Psoas muscle (tissue), 8 donors: ENCODE measurements around the gene RTRAF. TPM values are rescaled to one million over a fixed set of nuclear protein-coding genes. Genes with fewer than 3 reads are reported as not detected.

Experiments used
- ATAC-seq, 4 donors: fragments of 200-7000 bp; cut with Tn5 transposase; one replicate each; pipeline ENCODE4 v1.9.1; 2020; ENCODE audit warnings: moderate library complexity in 3 of 4, mild to moderate bottlenecking in 2 of 4
- DNase-seq, 2 donors: peaks; one replicate each; pipeline ENCODE4 v3.0.0-alpha.2; 2020
- H3K27ac ChIP-seq: fragments of 200-600 bp; one replicate; pipeline ENCODE4 v1.8.0; 2022
- H3K27me3 ChIP-seq, 3 donors: fragments of 200-600 bp in 1 of 3; one replicate each; pipeline versions ENCODE4 v1.6.1 to v1.8.0; 2013 to 2022; ENCODE audit warnings: low read length in 2 of 3, mild to moderate bottlenecking in 2 of 3, moderate library complexity in 1 of 3; ENCODE audit not compliant: insufficient read depth in 3 of 3
- H3K36me3 ChIP-seq, 2 donors: fragments of 200-600 bp in 1 of 2; one replicate each; pipeline versions ENCODE4 v1.6.1 to v1.8.0; 2013 to 2022; ENCODE audit warnings: low read depth in 1 of 2, mild to moderate bottlenecking in 1 of 2, moderate library complexity in 1 of 2; ENCODE audit not compliant: insufficient read depth in 1 of 2
- H3K4me1 ChIP-seq: fragments of 200-600 bp; one replicate; pipeline ENCODE4 v1.8.0; 2022
- H3K4me3 ChIP-seq: fragments of 200-600 bp; one replicate; pipeline ENCODE4 v1.8.0; 2022; ENCODE audit warnings: mild to moderate bottlenecking
- H3K9me3 ChIP-seq: fragments of 200-600 bp; one replicate; pipeline ENCODE4 v1.8.0; 2022
- WGBS, 3 donors: extraction: QIAGEN DNeasy Blood & Tissue Kit; methylation state at CpG; one replicate each; pipeline versions ENCODE4 v1.1.6 to v1.1.7; 2013; 5-methylcytosine and 5-hydroxymethylcytosine counted together
- intact Hi-C, 2 donors: fragments of 100-400 bp; cut with DNase I; formaldehyde crosslinking; loops; one replicate each; pipeline versions ENCODE4 v1.11.0 to v1.14.2; 2022
- polyA plus RNA-seq, 3 donors: library from polyadenylated mRNA; stranded (reverse); fragments of 200-250 nt; gene quantifications; one replicate each; pipeline ENCODE4 v1.2.3, GENCODE V29; 2013
- total RNA-seq, 4 donors: library from RNA; stranded (reverse); fragmentation: NEBNext Ultra II Directional in 2 of 4; extraction: Animal tissue kit (Norgen Biotek cat#: 25700) in 2 of 4; gene quantifications; one replicate each; pipeline versions ENCODE4 v1.2.1 to v1.2.4, GENCODE V29; 2021 to 2023
- TF ChIP-seq, protein P1 (sequence below): fragments of 200-600 bp; IDR thresholded peaks from one replicate; pipeline ENCODE4 v1.8.0; 2022; ENCODE audit warnings: antibody characterized with exemption
- donor health status: healthy with polysubstance abuse.
- donor health status: DM: no; HTN: no; CAD: no; lungs with moderate emphysema.
- donor health status: Bipolar disorder and iron deficiency.
- donor health status: healthy.
- donor health status: DM: yes; HTN: yes; CAD: no.
- donor health status: DM: no; HTN: no; CAD: no.
- donor health status: DM: no; HTN: no; CAD: no.
- donor health status: DM: yes; HTN: yes; CAD: no.

The RTRAF gene
- total and polyA plus RNA-seq, 7 donors = 110 to 174 (median 153) TPM

DNA sequence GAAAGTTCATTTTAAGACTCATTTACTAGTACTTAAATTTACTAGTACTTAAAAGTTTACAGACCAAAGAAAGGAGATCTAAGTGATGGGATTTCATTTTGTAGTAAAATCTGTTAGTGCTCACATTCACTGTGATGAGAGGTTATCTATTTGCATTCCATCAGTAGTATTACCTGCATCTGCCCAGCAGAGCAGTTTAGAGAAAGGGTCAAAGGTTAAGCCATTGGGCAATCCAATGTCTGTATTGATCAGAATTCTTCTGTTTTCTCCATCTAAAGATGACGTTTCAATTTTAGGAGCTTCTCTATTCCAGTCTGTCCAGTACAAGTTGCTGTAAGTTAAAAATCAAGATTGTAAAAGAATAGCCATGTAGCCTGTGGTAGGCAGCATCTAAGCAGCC lies 18.3 kb downstream of the RTRAF start:
- intact Hi-C loops = no loop called here
- no peak for DNase-seq
- Histone ChIP-seq H3K27ac (no peak overlapping the region), H3K36me3 (peaks cover 20 to 92% of the 10 kb centered on the region in 2 donors), H3K4me3 (no peak overlapping the region), H3K9me3 (no peaks in the 10 kb centered on the region), H3K4me1 (no peaks in the 10 kb centered on the region), H3K27me3 (no peaks in the 10 kb centered on the region)
- TF ChIP-seq, protein P1, sequence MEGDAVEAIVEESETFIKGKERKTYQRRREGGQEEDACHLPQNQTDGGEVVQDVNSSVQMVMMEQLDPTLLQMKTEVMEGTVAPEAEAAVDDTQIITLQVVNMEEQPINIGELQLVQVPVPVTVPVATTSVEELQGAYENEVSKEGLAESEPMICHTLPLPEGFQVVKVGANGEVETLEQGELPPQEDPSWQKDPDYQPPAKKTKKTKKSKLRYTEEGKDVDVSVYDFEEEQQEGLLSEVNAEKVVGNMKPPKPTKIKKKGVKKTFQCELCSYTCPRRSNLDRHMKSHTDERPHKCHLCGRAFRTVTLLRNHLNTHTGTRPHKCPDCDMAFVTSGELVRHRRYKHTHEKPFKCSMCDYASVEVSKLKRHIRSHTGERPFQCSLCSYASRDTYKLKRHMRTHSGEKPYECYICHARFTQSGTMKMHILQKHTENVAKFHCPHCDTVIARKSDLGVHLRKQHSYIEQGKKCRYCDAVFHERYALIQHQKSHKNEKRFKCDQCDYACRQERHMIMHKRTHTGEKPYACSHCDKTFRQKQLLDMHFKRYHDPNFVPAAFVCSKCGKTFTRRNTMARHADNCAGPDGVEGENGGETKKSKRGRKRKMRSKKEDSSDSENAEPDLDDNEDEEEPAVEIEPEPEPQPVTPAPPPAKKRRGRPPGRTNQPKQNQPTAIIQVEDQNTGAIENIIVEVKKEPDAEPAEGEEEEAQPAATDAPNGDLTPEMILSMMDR = no peak
- WGBS, 3 donors = 85 to 97% (median 88%) methylated on average over 1 of the region's 1 CpG
- ATAC-seq = no peak

DNA sequence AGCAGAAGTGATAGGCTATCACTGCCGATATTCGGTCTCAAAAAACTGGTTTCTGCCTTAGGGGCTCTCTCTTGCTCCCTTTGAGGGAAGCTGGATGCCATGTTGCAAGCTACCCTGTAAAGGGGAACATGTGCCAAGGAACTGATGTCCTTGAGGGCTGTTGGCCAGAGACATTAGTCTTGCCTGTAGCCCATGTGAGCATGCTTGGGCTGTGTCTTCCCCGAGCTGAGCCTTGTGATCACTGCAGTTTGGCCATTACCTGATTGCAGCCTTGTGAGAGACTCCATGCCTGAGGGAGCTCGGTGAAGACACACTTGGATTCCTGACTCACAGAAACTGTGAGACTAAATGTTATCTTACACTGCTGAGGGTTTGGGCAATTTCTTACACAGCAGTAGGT lies 18.8 kb downstream of the RTRAF start:
- intact Hi-C loops = no loop called here
- Histone ChIP-seq H3K27me3 (no peaks in the 10 kb centered on the region), H3K36me3 (peaks cover 20 to 87% of the 10 kb centered on the region in 2 donors), H3K27ac (no peak overlapping the region), H3K9me3 (no peaks in the 10 kb centered on the region), H3K4me1 (no peaks in the 10 kb centered on the region), H3K4me3 (no peak overlapping the region)
- WGBS, 3 donors = 91 to 95% (median 91%) methylated on average over 4 of the region's 4 CpGs
- DNase-seq (no peak), ATAC-seq (no peak)
- TF ChIP-seq, protein P1 = no peak

DNA sequence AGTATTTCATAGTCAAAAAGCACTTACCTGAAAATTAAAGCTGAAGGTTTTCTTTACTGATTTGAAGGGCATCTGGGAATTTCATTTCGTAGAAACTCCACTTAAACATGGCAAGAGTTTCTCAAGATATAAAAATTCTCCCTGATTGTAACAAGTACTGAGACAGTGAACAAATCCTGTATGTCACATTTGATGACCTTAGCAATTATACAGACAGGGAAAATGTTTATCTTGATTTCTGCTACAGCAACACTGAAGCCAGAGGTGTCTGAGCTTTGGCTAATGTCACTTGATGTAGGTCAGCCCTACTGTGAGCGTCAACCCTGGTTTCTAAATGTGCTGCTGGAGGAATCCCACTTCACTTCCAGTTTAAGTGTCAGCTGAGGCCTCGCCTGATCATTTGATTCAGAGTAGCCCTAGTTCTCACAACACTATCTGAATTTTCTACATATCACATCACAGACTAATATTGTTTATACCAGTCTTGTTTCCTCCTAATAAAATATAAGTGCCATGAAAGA lies 20.9 kb downstream of the RTRAF start:
- Histone ChIP-seq H3K9me3 (no peaks in the 10 kb centered on the region), H3K27me3 (no peaks in the 10 kb centered on the region), H3K36me3 (peaks cover 20 to 66% of the 10 kb centered on the region in 2 donors), H3K27ac (no peak overlapping the region), H3K4me3 (no peak overlapping the region), H3K4me1 (peaks cover 3% of the 10 kb centered on the region)
- TF ChIP-seq, protein P1 = no peak
- WGBS, 3 donors = 69 to 90% (median 81%) methylated on average over 3 of the region's 3 CpGs
- ATAC-seq (no peak), DNase-seq (no peak)
- intact Hi-C loops = no loop called here

DNA sequence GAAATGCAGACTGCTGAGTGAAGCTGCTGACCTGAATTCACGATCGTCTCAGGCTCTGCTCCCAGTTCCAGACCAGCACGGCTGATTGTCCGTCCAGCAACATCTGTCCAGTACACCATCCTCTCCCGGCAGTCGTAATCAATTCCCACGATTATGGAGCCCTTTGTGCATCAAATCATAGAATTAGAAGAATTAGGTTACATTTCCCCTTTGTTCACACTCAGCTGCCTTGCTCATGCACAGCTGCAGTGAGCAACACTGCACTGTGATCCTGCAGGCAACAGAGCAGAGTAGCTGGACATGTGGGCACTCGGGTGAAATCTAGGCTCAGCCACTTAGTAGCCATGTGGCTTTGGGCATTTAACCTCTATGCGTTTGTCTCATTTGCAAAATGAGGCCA lies 22.2 kb downstream of the RTRAF start:
- TF ChIP-seq, protein P1 = no peak
- H3K4me3 ChIP-seq = no peak overlapping the region
- no peaks in the 10 kb centered on the region for H3K27me3 ChIP-seq
- DNase-seq = no peak
- peaks cover 3% of the 10 kb centered on the region for H3K4me1 ChIP-seq
- WGBS, 3 donors = 65 to 80% (median 67%) methylated on average over 9 of the region's 9 CpGs
- H3K9me3 ChIP-seq = no peaks in the 10 kb centered on the region
- peaks cover 14 to 53% of the 10 kb centered on the region in 2 donors for H3K36me3 ChIP-seq
- H3K27ac ChIP-seq = no peak overlapping the region
- no peak for ATAC-seq
- intact Hi-C loops = no loop called here

DNA sequence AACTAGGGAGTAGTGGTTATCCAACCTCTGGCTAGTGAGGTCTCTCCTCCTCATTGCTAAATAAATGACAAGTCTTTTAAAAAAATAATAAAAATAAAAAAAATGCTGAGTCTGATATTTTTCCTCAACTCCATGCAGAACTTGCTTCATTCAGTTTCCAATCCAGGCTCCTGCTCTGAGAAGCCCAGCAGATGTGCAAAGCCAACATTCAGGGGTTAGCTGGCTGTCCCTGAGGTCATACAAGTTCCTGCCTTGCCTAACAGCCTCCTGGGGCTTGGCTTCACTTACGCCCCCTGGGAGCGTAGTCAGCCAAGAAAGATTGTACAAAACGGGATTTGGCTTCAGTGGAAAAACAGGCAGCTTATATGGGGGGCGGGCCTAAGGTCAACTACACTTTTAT lies 23.3 kb downstream of the RTRAF start:
- peak; percentile 37 to 72 (median 68) for ATAC-seq
- H3K4me1 ChIP-seq = peaks cover 3% of the 10 kb centered on the region

More for the DNA sequence above, 23.3 kb downstream of the RTRAF start:
- Histone ChIP-seq H3K27ac (no peak overlapping the region), H3K9me3 (no peaks in the 10 kb centered on the region), H3K36me3 (peaks cover 14 to 42% of the 10 kb centered on the region in 2 donors), H3K27me3 (no peaks in the 10 kb centered on the region), H3K4me3 (no peak overlapping the region)
- intact Hi-C loops = no loop called here
- TF ChIP-seq, protein P1 = no peak
- DNase-seq = peak; percentile 62 to 79
- WGBS, 3 donors = 19 to 26% (median 21%) methylated on average over 4 of the region's 4 CpGs
